CD4-positive, alpha-beta memory T cell (primary cell): Measurements from ENCODE around the gene FAM20A. TPM values are rescaled to one million over a fixed set of nuclear protein-coding genes. Genes with fewer than 3 reads are reported as not detected.

Source experiments
- CTCF ChIA-PET: fragments of 350-600 bp; sonication (Branson Sonifier 250); formaldehyde crosslinking; loops from one replicate; lab custom pipeline; 2021; ENCODE audit warnings: inconsistent platforms; ENCODE audit not compliant: partially characterized antibody; lab: Charles Lee
- POLR2A ChIA-PET: fragments of 350-600 bp; sonication (Branson Sonifier 250); formaldehyde crosslinking; loops from one replicate; lab custom pipeline; 2021; ENCODE audit not compliant: partially characterized antibody; lab: Charles Lee
- DNase-seq, 5 donors: peaks; one replicate each; pipeline versions ENCODE4 v3.0.0 to v3.0.0-alpha.2; 2020 to 2022; ENCODE audit warnings: mixed read lengths in 1 of 5
- H3K27ac ChIP-seq: one replicate; pipeline ENCODE4 v1.7.0; 2013; ENCODE audit warnings: low read depth, low read length
- H3K27me3 ChIP-seq: 2 replicates; pipeline ENCODE4 v1.7.0; 2013; ENCODE audit warnings: mild to moderate bottlenecking, low read length, moderate library complexity; ENCODE audit not compliant: insufficient read depth
- H3K36me3 ChIP-seq: 2 replicates; pipeline ENCODE4 v1.7.0; 2013; ENCODE audit warnings: mild to moderate bottlenecking, low read length, moderate library complexity; ENCODE audit not compliant: insufficient read depth
- H3K4me1 ChIP-seq: 2 replicates; pipeline ENCODE4 v1.7.0; 2013; ENCODE audit warnings: mild to moderate bottlenecking, low read length, moderate library complexity; ENCODE audit not compliant: insufficient read depth
- H3K4me3 ChIP-seq, 2 donors: one replicate each; pipeline ENCODE4 v1.7.0; 2013; ENCODE audit warnings: low read length in 2 of 2, mild to moderate bottlenecking in 1 of 2
- H3K9me3 ChIP-seq, 2 donors: one replicate each; pipeline ENCODE4 v1.7.0; 2013; ENCODE audit warnings: low read length in 2 of 2, control low read depth in 1 of 2; ENCODE audit not compliant: control insufficient read depth in 1 of 2
- H3K27ac Mint-ChIP-seq, 7 donors: one replicate each; pipeline ENCODE4 v1.8.0; 2020 to 2021; ENCODE audit warnings: mixed read lengths in 7 of 7, mild to moderate bottlenecking in 6 of 7, inconsistent platforms in 3 of 7, moderate library complexity in 3 of 7
- H3K27me3 Mint-ChIP-seq, 2 donors: one replicate each; pipeline ENCODE4 v1.8.0; 2020 to 2021; ENCODE audit warnings: mixed read lengths in 2 of 2
- H3K36me3 Mint-ChIP-seq, 2 donors: one replicate each; pipeline ENCODE4 v1.8.0; 2020 to 2021; ENCODE audit warnings: mixed read lengths in 2 of 2, inconsistent platforms in 1 of 2, mild to moderate bottlenecking in 1 of 2
- H3K4me1 Mint-ChIP-seq, 4 donors: one replicate each; pipeline ENCODE4 v1.8.0; 2020 to 2021; ENCODE audit warnings: mixed read lengths in 4 of 4, mild to moderate bottlenecking in 1 of 4
- H3K4me3 Mint-ChIP-seq, 8 donors: one replicate each; pipeline ENCODE4 v1.8.0; 2020 to 2021; ENCODE audit warnings: mixed read lengths in 8 of 8, mild to moderate bottlenecking in 7 of 8, moderate library complexity in 6 of 8, inconsistent platforms in 3 of 8
- H3K9me3 Mint-ChIP-seq, 8 donors: one replicate each; pipeline ENCODE4 v1.8.0; 2020 to 2021; ENCODE audit warnings: mixed read lengths in 8 of 8, mild to moderate bottlenecking in 5 of 8, inconsistent platforms in 3 of 8, moderate library complexity in 1 of 8
- intact Hi-C: fragments of 100-400 bp; cut with micrococcal nuclease; formaldehyde crosslinking; loops from one replicate; pipeline ENCODE4 v1.15.1; 2023
- polyA plus RNA-seq, 2 donors: library from polyadenylated mRNA; unstranded; fragments of 300-500 nt; fragmentation: Illumina TruSeq; gene quantifications; one replicate each; pipeline ENCODE4 v1.2.3, GENCODE V29; 2021
- total RNA-seq, 2 experiments: library from RNA; stranded (reverse); gene quantifications; one replicate each; pipeline ENCODE4 v1.2.3, GENCODE V29; 2021

The FAM20A gene
- total and polyA plus RNA-seq, 4 experiments from 2014 or later = 0.08 TPM; not detected in 3

- Mint-ChIP-seq H3K4me1 (peaks cover 0 to 2% (median 0%) of the 10 kb centered on the region in 4 donors), H3K27me3 (peaks cover 5% of the 10 kb centered on the region in 2 donors), H3K27ac (no peak overlapping the region), H3K4me3 (no peak overlapping the region), H3K9me3 (peaks cover 0 to 2% (median 0%) of the 10 kb centered on the region in 8 donors), H3K36me3 (no peaks in the 10 kb centered on the region)
- DNase-seq = no peak
- Histone ChIP-seq H3K9me3 (no peaks in the 10 kb centered on the region), H3K36me3 (no peaks in the 10 kb centered on the region), H3K27ac (no peak overlapping the region), H3K4me1 (no peaks in the 10 kb centered on the region), H3K4me3 (no peak overlapping the region), H3K27me3 (peaks cover 4% of the 10 kb centered on the region)
- intact Hi-C loops = no loop called here
- POLR2A ChIA-PET = no interaction called here
- CTCF ChIA-PET = interaction anchor here (1.0 kb wide), 1 partner anchor 669 kb away, joined by 4 read pairs; no protein-coding TSS in a partner anchor
Measured at GRCh38 chr17:68566442-68566738, 34.8 kb downstream of the FAM20A start.

GRCh38 chr17:68565661-68566441 is 35.3 kb downstream of the FAM20A start:
- CTCF ChIA-PET = interaction anchor here (1.0 kb wide), 1 partner anchor 670 kb away, joined by 4 read pairs; no protein-coding TSS in a partner anchor
- Histone ChIP-seq H3K9me3 (no peaks in the 10 kb centered on the region), H3K4me3 (no peak overlapping the region), H3K36me3 (no peaks in the 10 kb centered on the region), H3K27me3 (peaks cover 4% of the 10 kb centered on the region), H3K27ac (no peak overlapping the region), H3K4me1 (no peaks in the 10 kb centered on the region)
- H3K4me1 Mint-ChIP-seq = peaks cover 0 to 2% (median 0%) of the 10 kb centered on the region in 4 donors
- H3K9me3 Mint-ChIP-seq = peaks cover 0 to 2% (median 0%) of the 10 kb centered on the region in 8 donors
- H3K4me3 Mint-ChIP-seq = no peak overlapping the region
- no peak for DNase-seq
- peaks cover 5% of the 10 kb centered on the region in 2 donors for H3K27me3 Mint-ChIP-seq
- POLR2A ChIA-PET = no interaction called here
- intact Hi-C loops = no loop called here
- no peaks in the 10 kb centered on the region for H3K36me3 Mint-ChIP-seq
- no peak overlapping the region for H3K27ac Mint-ChIP-seq

- intact Hi-C loops = no loop called here
- H3K27ac Mint-ChIP-seq = peak overlapping the region in 1 of 7 donors; percentile 12
- H3K27me3 ChIP-seq = peaks cover 4% of the 10 kb centered on the region
- H3K9me3 ChIP-seq = no peaks in the 10 kb centered on the region
- H3K4me1 ChIP-seq = no peaks in the 10 kb centered on the region
- no peak overlapping the region for H3K27ac ChIP-seq
- no peak overlapping the region for H3K4me3 Mint-ChIP-seq
- ChIA-PET CTCF (no interaction called here), POLR2A (no interaction called here)
- H3K27me3 Mint-ChIP-seq = peaks cover 5% of the 10 kb centered on the region in 2 donors
- H3K4me1 Mint-ChIP-seq = no peaks in the 10 kb centered on the region
- H3K4me3 ChIP-seq = no peak overlapping the region
- no peaks in the 10 kb centered on the region for H3K36me3 ChIP-seq
- peaks cover 0 to 2% (median 0%) of the 10 kb centered on the region in 8 donors for H3K9me3 Mint-ChIP-seq
- DNase-seq = no peak
- H3K36me3 Mint-ChIP-seq = no peaks in the 10 kb centered on the region
Measured at GRCh38 chr17:68564415-68565111, 36.6 kb downstream of the FAM20A start.

GRCh38 chr17:68562736-68563135 is 38.4 kb downstream of the FAM20A start:
- POLR2A ChIA-PET = no interaction called here
- H3K9me3 ChIP-seq = no peaks in the 10 kb centered on the region
- H3K27me3 ChIP-seq = no peaks in the 10 kb centered on the region
- CTCF ChIA-PET = interaction anchor here (1.0 kb wide), 1 partner anchor 25 kb away, joined by 4 read pairs; no protein-coding TSS in a partner anchor
- no peak for DNase-seq
- no peak overlapping the region for H3K4me3 ChIP-seq
- Mint-ChIP-seq H3K36me3 (no peaks in the 10 kb centered on the region), H3K4me1 (no peaks in the 10 kb centered on the region), H3K9me3 (peaks cover 0 to 4% (median 0%) of the 10 kb centered on the region in 8 donors), H3K27ac (no peak overlapping the region), H3K27me3 (peaks cover 4% of the 10 kb centered on the region in 2 donors), H3K4me3 (no peak overlapping the region)
- no peak overlapping the region for H3K27ac ChIP-seq
- intact Hi-C loops = no loop called here
- H3K4me1 ChIP-seq = no peaks in the 10 kb centered on the region
- no peaks in the 10 kb centered on the region for H3K36me3 ChIP-seq

- Mint-ChIP-seq H3K4me1 (no peaks in the 10 kb centered on the region), H3K27me3 (peaks cover 0 to 2% of the 10 kb centered on the region in 2 donors)
- CTCF ChIA-PET = no interaction called here
Measured at GRCh38 chr17:68560966-68561720, 40.0 kb downstream of the FAM20A start.

GRCh38 chr17:68559316-68559715 is 41.9 kb downstream of the FAM20A start:
- ChIA-PET CTCF (no interaction called here), POLR2A (no interaction called here)

More at GRCh38 chr17:68560966-68561720, 40.0 kb downstream of the FAM20A start:
- DNase-seq = no peak
- Mint-ChIP-seq H3K27ac (no peak overlapping the region), H3K4me3 (no peak overlapping the region), H3K36me3 (peaks cover 0 to 8% of the 10 kb centered on the region in 2 donors), H3K9me3 (peaks cover 0 to 4% (median 0%) of the 10 kb centered on the region in 8 donors)
- Histone ChIP-seq H3K36me3 (no peaks in the 10 kb centered on the region), H3K4me3 (no peak overlapping the region), H3K4me1 (no peaks in the 10 kb centered on the region), H3K9me3 (no peaks in the 10 kb centered on the region), H3K27ac (no peak overlapping the region), H3K27me3 (no peaks in the 10 kb centered on the region)
- POLR2A ChIA-PET = no interaction called here
- intact Hi-C loops = no loop called here

GRCh38 chr17:68556551-68556950 is 44.6 kb downstream of the FAM20A start:
- CTCF ChIA-PET = no interaction called here
- H3K9me3 ChIP-seq = no peaks in the 10 kb centered on the region
- no peak overlapping the region for H3K27ac ChIP-seq
- H3K27ac Mint-ChIP-seq = no peak overlapping the region
- peaks cover 0 to 1% (median 0%) of the 10 kb centered on the region in 8 donors for H3K9me3 Mint-ChIP-seq
- peaks cover 0 to 13% of the 10 kb centered on the region in 2 donors for H3K36me3 Mint-ChIP-seq
- H3K4me3 ChIP-seq = no peak overlapping the region
- H3K4me1 ChIP-seq = no peaks in the 10 kb centered on the region
- no peaks in the 10 kb centered on the region for H3K36me3 ChIP-seq
- H3K27me3 ChIP-seq = no peaks in the 10 kb centered on the region
- no peak overlapping the region for H3K4me3 Mint-ChIP-seq
- POLR2A ChIA-PET = no interaction called here
- no peaks in the 10 kb centered on the region for H3K27me3 Mint-ChIP-seq
- intact Hi-C loops = no loop called here
- no peaks in the 10 kb centered on the region for H3K4me1 Mint-ChIP-seq
- no peak for DNase-seq

More at GRCh38 chr17:68559316-68559715, 41.9 kb downstream of the FAM20A start:
- no peaks in the 10 kb centered on the region for H3K4me1 ChIP-seq
- no peak overlapping the region for H3K4me3 ChIP-seq
- DNase-seq = no peak
- no peaks in the 10 kb centered on the region for H3K36me3 ChIP-seq
- Mint-ChIP-seq H3K27me3 (no peaks in the 10 kb centered on the region), H3K9me3 (peaks cover 0 to 1% (median 0%) of the 10 kb centered on the region in 8 donors), H3K27ac (no peak overlapping the region), H3K4me3 (no peak overlapping the region), H3K36me3 (peaks cover 0 to 13% of the 10 kb centered on the region in 2 donors), H3K4me1 (no peaks in the 10 kb centered on the region)
- no peaks in the 10 kb centered on the region for H3K9me3 ChIP-seq
- H3K27ac ChIP-seq = no peak overlapping the region
- intact Hi-C loops = no loop called here
- no peaks in the 10 kb centered on the region for H3K27me3 ChIP-seq
